HepG2 (cell line): ENCODE data around the gene MYADML2. TPM values are rescaled to one million over a fixed set of nuclear protein-coding genes. Genes with fewer than 3 reads are reported as not detected.

Source experiments
- CC2D1A ChIP-seq: sonication (generic); formaldehyde crosslinking; IDR thresholded peaks from 2 replicates; pipeline ENCODE4 v1.8.1; 2023; ENCODE audit warnings: mild to moderate bottlenecking, missing genetic modification reagents
- DBP ChIP-seq: sonication (generic); formaldehyde crosslinking; IDR thresholded peaks from 2 replicates; pipeline ENCODE4 v1.4.0; 2020; ENCODE audit warnings: missing genetic modification reagents; ENCODE audit errors: not compliant biosample characterization
- FOXO4 ChIP-seq: sonication (generic); formaldehyde crosslinking; conservative IDR thresholded peaks from 2 replicates; pipeline ENCODE4 v1.8.1; 2023; ENCODE audit warnings: missing genetic modification reagents
- HOXA7 ChIP-seq: sonication (generic); formaldehyde crosslinking; IDR thresholded peaks from 2 replicates; pipeline ENCODE4 v1.8.1; 2022; ENCODE audit warnings: mild to moderate bottlenecking, missing genetic modification reagents, moderate library complexity
- KLF12 ChIP-seq: sonication (generic); formaldehyde crosslinking; IDR thresholded peaks from 2 replicates; pipeline ENCODE4 v1.4.0; 2020; ENCODE audit warnings: missing genetic modification reagents, borderline replicate concordance
- RFX1 ChIP-seq: fragments of 450-650 bp; IDR thresholded peaks from 2 replicates; pipeline ENCODE4 v1.6.1; 2017
- U2AF1 ChIP-seq: fragments of 200-400 bp; formaldehyde crosslinking; optimal IDR thresholded peaks from 2 replicates; pipeline ENCODE3; 2017; ENCODE audit warnings: mild to moderate bottlenecking, low read depth, low read length
- ZHX2 ChIP-seq, 2 experiments: sonication (generic) in 1 of 2; formaldehyde crosslinking in 1 of 2; IDR thresholded peaks; 2 replicates each; pipeline versions ENCODE4 v1.6.1 to v1.9.0; 2014 to 2022; ENCODE audit warnings: antibody characterized with exemption in 1 of 2, borderline replicate concordance in 1 of 2, inconsistent platforms in 1 of 2, low read depth in 1 of 2, missing genetic modification reagents in 1 of 2
- ZNF17 ChIP-seq: sonication (generic); formaldehyde crosslinking; IDR thresholded peaks from 2 replicates; pipeline ENCODE4 v1.5.0; 2020; ENCODE audit warnings: mild to moderate bottlenecking, missing genetic modification reagents
- ZNF407 ChIP-seq: sonication (generic); formaldehyde crosslinking; IDR thresholded peaks from one replicate; pipeline ENCODE4 v1.5.1; 2020; ENCODE audit warnings: mild to moderate bottlenecking, missing genetic modification reagents; ENCODE audit errors: not compliant biosample characterization
- ZNF713 ChIP-seq: sonication (generic); formaldehyde crosslinking; IDR thresholded peaks from 2 replicates; pipeline ENCODE4 v1.4.0; 2020; ENCODE audit warnings: mild to moderate bottlenecking, missing genetic modification reagents
- polyA plus RNA-seq, 8 experiments: library from polyadenylated mRNA; depleted of rRNA in 3 of 8; stranded (reverse) in 7 of 8; unstranded in 1 of 8; fragments of >200 nt; fragmentation: Illumina TruSeq in 4 of 8; extraction: Trizol in 4 of 8; gene quantifications; 2 replicates each; pipeline versions ENCODE4 v1.2.1 to v1.2.3, GENCODE V29; 2011 to 2016; ENCODE audit warnings: low read depth in 4 of 8, missing spikeins in 1 of 8, mixed read lengths in 1 of 8; ENCODE audit not compliant: insufficient read depth in 1 of 8
- total RNA-seq, 5 experiments: library from RNA; depleted of rRNA; stranded (reverse); fragments of >200 nt; fragmentation: Illumina TruSeq; extraction: Trizol; gene quantifications; 2 replicates each; pipeline ENCODE4 v1.2.3, GENCODE V29; 2016; ENCODE audit warnings: low read depth in 1 of 5

The MYADML2 gene
- total and polyA plus RNA-seq, 2 of the 13 experiments (the other 11 are each of a cell fraction or from before 2014, with no cell fraction given), result not detected

- TF ChIP-seq DBP (CRISPR knock-in tag), result no peak
- TF ChIP-seq HOXA7, result no peak
- no peak for TF ChIP-seq ZNF713
- no peak for TF ChIP-seq ZHX2 (IDR thresholded peaks at IDR 0.05; ENCODE audit: low read depth)
- no peak for TF ChIP-seq ZHX2 (CRISPR knock-in tag; IDR thresholded peaks at IDR 0.05; ENCODE audit: borderline replicate concordance)
- no peak for TF ChIP-seq RFX1
- TF ChIP-seq CC2D1A, result no peak
- no peak for TF ChIP-seq ZNF17 (CRISPR knock-in tag)
- TF ChIP-seq KLF12 (CRISPR knock-in tag), result no peak
- 0 out of 2 replicates have a peak, but pooled peaks have one; percentile 88 for TF ChIP-seq FOXO4
- TF ChIP-seq U2AF1, result no peak
- peak; percentile 78 for TF ChIP-seq ZNF407 (CRISPR knock-in tag)
Measured at GRCh38 chr17:81926451-81927151, 20.4 kb downstream of the MYADML2 start (continued).
